ENCODE data around the gene RAD51B.

DNA sequence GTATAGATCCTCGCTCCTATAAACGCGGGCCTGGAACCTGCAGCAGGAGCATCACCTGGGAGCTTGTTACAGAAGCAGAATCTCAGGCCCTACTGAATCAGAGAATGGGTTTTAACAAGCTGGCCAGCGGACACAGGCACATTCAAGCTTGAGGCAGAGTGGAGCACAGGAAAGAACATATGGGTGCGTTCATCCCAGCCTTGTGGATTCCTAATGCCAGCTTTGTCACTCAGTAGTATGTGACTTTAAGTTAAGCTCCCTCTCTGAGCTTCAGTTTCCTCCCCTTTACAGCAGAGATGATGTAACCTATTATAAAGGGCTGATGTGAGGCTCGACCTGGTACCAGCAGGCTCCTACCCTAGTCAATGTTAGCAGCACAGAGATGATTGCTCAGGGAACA lies 768.4 kb downstream of the RAD51B start:
- TF ChIP-seq, protein P1, sequence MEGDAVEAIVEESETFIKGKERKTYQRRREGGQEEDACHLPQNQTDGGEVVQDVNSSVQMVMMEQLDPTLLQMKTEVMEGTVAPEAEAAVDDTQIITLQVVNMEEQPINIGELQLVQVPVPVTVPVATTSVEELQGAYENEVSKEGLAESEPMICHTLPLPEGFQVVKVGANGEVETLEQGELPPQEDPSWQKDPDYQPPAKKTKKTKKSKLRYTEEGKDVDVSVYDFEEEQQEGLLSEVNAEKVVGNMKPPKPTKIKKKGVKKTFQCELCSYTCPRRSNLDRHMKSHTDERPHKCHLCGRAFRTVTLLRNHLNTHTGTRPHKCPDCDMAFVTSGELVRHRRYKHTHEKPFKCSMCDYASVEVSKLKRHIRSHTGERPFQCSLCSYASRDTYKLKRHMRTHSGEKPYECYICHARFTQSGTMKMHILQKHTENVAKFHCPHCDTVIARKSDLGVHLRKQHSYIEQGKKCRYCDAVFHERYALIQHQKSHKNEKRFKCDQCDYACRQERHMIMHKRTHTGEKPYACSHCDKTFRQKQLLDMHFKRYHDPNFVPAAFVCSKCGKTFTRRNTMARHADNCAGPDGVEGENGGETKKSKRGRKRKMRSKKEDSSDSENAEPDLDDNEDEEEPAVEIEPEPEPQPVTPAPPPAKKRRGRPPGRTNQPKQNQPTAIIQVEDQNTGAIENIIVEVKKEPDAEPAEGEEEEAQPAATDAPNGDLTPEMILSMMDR (IDR thresholded peaks at IDR 0.05) = no peak
- no peak for TF ChIP-seq POLR2A (IDR thresholded peaks at IDR 0.05)
